Lung microvascular endothelial cell (primary cell): ENCODE measurements around the gene CRHR1. TPM values are rescaled to one million over a fixed set of nuclear protein-coding genes. Genes with fewer than 3 reads are reported as not detected.
"Not testable (repeated sequence)": the region's sequence is repeated elsewhere in the genome, so short reads cannot be mapped to it uniquely, and the experiment has no call there.

Experiments
- DNase-seq, 2 donors: peaks; one replicate each; pipeline versions ENCODE4 v3.0.0 to v3.0.0-alpha.2; 2010; ENCODE audit warnings: low read depth in 2 of 2
- total RNA-seq: library from RNA; depleted of rRNA; stranded (reverse); fragments of >200 nt; gene quantifications from 2 replicates; pipeline ENCODE4 v1.2.1, GENCODE V29; 2014

The CRHR1 gene
- total RNA-seq, 1 donor from 2014 or later = not detected

DNA sequence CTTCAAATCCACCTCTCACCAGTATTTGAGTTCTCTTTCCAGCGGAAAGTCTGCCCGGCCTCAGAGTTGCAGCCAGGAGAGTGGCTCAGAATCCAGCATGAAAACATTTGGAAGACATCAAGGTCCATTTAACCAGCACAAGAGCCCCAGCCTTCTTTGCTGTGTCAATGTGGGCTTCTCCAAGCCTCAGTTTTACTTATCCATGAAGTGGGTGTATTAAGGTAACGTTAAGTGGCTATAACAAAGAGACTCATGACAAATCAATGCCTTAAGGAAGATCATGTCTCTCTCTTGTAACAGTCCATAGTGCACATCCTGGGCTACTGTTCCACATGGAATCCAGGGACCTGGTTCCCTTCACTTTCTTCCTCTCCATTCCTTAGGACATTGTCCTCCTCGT, 59.6 kb downstream of the CRHR1 start:
- DNase-seq = no peak

DNA sequence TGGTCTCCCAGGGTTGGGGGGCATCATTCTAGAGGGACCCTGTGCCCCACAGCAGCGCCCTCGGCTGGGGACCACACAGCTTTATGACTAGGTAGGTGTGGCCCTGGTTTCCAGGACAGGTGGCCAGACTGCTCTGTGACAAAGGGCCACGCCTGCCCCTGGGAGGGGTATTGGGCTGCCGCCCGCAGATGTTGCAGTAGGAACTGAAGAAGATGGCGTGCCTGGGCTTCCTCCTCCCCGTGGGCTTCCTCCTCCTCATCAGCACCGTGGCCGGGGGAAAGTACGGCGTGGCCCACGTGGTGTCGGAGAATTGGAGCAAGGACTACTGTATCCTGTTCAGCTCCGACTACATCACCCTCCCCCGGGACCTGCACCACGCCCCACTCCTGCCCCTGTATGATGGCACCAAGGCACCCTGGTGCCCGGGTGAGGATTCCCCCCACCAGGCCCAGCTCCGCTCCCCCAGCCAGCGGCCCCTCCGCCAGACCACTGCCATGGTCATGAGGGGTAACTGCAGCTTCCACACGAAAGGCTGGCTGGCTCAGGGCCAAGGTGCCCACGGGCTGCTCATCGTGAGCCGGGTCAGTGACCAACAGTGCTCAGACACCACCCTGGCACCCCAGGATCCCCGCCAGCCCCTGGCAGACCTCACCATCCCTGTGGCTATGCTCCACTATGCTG, 60.7 kb downstream of the CRHR1 start, which contains the start of gene SPPL2C:
TSS of gene SPPL2C (plus strand) at position 187 of the 681 bp plus-strand sequence. CDS start at position 213, 26 bp downstream.
- DNase-seq = no peak

DNA sequence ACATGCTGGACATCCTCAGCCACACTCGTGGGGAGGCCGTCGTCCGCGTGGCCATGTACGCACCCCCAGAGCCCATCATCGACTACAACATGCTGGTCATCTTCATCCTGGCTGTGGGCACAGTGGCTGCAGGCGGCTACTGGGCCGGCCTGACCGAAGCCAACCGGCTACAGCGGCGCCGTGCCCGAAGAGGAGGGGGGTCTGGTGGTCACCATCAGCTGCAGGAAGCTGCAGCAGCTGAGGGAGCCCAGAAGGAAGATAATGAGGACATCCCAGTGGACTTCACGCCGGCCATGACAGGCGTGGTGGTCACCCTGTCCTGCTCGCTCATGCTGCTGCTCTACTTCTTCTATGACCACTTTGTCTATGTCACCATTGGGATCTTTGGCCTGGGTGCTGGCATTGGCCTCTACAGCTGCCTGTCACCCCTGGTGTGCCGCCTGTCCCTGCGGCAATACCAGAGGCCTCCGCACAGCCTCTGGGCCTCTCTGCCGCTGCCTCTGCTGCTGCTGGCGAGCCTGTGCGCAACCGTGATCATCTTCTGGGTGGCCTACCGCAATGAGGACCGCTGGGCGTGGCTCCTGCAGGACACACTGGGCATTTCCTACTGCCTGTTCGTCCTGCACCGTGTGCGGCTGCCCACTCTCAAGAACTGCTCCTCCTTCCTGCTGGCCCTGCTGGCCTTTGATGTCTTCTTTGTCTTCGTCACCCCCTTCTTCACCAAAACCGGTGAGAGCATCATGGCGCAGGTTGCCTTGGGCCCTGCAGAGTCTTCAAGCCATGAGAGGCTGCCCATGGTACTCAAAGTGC, 61.5 kb downstream of the CRHR1 start:
- DNase-seq = no peak

DNA sequence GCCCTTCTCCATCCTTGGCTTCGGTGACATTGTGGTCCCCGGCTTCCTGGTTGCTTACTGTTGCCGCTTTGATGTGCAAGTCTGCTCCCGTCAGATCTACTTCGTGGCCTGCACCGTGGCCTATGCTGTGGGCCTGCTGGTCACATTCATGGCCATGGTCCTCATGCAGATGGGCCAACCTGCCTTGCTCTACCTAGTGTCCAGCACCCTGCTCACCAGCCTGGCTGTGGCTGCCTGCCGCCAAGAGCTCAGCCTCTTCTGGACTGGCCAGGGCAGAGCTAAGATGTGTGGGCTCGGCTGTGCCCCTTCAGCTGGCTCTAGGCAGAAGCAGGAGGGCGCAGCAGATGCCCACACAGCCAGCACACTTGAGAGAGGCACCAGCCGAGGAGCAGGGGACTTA, 62.1 kb downstream of the CRHR1 start:
- DNase-seq = no peak

DNA sequence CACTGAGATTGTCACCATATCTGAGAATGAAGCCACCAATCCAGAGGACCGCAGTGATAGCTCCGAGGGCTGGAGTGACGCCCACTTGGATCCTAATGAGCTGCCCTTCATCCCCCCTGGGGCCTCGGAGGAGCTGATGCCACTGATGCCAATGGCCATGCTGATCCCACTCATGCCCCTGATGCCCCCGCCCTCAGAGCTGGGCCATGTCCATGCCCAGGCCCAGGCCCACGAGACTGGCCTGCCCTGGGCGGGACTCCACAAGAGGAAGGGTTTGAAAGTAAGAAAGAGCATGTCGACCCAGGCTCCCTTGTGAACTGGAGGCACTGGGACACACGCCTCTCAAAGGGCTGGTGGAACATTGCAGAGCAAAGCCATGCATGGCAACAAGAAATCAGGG, 62.5 kb downstream of the CRHR1 start:
- no peak for DNase-seq

DNA sequence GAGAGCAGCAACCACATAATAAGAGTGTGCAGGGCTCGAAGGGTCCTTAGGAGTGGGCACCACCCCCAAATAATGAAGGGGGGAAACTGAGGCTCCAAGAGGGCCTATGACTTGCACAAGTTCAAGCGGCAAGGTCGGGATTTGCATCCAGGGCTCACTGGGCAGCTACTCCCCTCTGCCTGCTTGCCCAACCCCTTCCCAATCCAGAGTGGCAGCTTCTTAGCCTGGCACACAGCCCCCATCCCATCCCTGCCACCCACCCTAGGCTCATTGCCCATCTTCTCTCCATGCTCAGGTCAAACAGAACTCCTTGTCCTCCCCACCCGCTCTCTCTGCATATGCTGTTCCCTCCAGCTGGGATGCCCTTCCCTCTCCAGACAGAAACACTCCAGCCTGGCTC, 63.0 kb downstream of the CRHR1 start:
- no peak for DNase-seq

DNA sequence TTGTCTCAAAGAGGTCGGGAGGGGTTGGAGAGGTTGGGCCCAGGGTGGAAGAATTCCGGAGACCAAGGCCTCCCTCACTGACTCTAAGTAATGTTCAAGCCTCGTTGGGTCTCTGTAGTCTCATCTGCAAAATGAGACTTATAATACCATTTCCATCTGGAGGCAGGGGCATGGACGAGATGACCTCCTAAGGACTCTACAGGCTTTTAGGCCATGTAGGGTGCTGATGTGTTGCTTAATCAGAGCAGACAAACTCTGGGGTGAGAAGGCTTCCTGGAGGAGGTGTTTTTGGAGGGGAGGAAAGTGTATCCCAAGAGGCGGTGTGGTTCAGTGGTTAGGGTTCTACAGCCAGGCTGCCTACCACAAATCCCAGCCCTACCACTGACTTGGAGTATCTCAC, 63.6 kb downstream of the CRHR1 start:
- no peak for DNase-seq

DNA sequence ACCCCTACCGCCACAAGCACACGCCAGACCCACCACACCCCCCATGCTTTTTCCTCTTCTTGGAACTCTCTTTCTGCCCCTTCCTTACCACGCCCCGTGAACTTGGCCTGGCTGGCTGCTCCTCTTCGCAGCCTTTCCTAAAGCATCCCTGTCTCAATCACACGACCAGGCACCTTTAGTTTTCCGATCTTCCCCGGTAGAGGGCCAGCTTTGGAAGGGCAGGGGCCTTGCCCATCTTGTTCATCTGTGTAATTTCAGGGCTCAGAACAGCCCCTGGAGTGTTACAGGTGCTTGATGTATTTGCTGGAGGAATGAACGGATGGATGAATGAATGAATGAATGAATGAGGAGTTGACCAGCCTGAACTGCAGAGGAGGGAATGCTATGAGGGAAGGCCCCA, 64.3 kb downstream of the CRHR1 start:
- DNase-seq = no peak

DNA sequence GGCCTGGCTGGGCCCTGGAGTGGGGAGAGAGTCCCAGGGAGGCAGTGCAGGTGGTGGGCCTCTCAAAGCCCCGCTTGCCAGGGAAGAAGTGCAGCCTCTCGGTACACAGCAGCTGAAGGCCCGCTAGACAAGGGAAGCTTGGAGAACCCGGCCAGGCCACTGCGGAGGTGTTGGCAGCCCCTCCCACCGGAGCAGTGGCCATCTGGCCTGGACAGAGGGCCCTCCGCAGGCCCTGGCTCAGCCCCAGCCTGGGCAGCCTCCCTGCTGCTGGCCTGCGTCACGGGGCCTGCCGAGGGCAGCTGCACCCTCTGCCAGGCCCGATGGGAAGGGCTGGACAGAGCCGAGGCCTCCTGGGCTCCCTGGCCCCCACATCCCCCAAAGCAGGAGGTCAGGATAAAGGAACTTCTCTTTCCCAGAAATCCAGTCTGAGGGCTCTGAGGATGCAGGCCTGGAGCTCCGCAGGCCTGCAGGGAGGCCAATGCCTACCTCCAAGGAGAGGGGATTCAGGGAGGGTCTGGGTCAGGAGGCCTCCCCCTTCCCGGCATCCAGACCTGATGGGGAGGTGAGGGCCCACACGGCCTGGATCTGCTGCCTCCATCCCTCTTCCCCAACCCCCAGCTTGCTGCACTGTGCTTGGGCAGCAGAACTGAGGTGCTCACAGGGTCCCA, 64.9 kb downstream of the CRHR1 start:
- no peak for DNase-seq

DNA sequence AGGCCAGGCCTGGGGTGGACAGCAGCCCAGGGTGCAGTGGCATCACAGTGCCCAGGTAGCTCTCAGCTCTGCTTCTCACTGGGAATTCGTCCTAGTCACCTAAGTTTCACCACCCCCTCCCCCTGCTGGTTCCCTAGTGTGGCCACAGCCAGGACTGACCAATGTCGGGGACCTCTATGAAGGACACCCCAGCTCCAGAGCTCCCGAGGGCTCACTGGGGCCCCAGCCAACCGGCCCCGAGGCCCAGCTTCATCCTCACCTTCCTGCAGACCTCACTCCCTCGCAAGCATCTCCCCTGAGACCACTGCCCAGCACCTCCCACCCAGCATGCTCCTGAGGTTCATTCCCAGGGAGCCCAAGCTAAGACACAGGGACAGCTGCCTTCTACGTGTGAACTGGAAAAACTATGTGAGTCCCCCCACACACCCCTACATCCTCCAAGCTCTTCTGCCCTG, 65.4 kb downstream of the CRHR1 start:
- DNase-seq = no peak

DNA sequence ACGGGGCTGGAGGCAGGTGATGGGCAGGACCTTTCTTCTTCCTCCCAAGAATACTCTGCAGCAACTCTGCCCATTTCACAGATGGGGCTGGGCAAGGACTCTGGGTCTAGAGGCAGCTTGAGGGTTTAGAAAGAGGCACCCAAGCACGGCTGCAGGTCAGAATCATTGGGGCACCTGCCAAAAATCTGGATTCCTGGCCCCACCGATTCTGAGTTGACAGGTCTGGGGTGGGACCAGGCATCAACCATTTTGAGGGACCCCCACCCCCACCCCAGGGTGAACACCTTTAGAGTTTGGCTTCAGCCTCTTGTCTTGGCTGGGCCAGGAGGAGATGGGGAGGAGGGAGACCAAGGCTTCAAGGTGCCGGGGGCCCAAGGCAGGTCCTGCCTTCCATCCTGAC, 65.9 kb downstream of the CRHR1 start:
- no peak for DNase-seq

DNA sequence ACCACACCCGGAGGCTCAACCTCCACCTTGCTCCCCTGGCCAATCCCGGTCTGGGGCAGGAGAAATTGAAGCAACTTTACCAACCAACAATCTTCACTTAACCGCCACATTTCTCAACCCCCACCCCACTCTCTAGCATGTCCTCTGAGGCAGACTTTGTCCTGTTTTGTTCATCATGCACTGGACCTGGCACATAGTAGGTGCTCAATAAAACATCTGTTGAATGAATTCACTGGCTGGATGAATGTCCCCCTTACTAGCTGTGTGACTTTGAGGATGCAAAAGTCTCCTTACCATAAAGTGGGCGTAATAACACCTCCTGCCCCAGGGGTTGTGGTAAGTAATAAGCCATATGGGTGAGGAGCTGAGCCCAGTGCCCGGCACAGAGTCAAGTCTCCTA, 66.3 kb downstream of the CRHR1 start:
- no peak for DNase-seq

DNA sequence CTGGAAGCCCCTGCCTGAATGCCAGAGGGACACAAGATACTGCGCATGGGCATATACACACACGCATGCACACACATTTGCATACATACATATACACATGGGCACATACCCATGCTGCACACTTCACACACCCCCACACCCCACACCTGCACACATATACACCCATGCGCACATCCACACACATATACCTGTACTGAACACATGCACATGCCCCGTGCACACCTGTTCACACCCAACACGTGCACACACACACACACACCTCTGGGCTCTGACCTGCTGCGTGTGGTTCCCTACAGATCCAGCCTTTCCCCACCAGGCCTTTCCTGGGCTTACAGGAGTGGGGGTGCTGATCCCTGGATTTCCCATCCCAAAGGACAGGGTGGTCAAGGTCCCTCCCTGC, 66.9 kb downstream of the CRHR1 start:
- DNase-seq = no peak

DNA sequence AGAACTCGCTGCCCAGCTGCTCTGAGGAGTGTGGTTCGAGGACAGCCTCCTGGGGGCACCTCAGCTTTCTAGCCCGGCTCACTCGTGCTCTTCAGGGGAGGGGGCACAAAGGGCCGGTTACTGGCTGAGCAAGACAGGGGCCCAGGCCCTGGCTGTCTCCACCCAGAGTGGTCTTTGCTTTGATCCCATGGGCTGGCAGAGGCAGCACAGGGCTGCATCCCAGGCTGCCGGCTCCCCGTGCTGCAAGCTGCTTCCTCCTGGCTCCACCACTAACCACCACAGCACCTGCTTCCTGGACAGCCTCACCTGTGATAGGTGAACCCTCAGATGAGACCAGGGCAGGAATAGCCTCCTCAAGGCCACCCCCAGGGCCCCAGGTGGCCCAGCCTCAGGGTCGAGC, 67.3 kb downstream of the CRHR1 start:
- no peak for DNase-seq

DNA sequence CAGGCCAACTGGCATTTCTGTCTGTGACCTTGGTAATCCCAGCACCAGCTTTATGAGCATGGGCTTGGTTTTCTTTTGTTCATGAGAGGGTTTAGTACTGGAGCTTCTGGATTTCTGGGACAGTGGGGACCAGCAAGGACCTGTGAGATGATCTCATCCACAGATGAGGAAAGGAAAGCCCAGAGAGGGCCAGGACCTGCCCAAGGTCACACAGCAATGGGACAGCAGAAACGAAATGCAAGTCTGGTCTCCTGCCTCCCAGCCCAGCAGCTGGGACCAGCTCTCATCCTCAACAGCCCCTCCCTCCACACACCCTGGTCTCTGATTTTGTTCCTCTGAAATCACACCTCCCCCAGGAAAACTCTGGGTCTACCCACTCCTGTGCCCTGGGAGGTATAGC, 67.8 kb downstream of the CRHR1 start:
- DNase-seq = no peak

DNA sequence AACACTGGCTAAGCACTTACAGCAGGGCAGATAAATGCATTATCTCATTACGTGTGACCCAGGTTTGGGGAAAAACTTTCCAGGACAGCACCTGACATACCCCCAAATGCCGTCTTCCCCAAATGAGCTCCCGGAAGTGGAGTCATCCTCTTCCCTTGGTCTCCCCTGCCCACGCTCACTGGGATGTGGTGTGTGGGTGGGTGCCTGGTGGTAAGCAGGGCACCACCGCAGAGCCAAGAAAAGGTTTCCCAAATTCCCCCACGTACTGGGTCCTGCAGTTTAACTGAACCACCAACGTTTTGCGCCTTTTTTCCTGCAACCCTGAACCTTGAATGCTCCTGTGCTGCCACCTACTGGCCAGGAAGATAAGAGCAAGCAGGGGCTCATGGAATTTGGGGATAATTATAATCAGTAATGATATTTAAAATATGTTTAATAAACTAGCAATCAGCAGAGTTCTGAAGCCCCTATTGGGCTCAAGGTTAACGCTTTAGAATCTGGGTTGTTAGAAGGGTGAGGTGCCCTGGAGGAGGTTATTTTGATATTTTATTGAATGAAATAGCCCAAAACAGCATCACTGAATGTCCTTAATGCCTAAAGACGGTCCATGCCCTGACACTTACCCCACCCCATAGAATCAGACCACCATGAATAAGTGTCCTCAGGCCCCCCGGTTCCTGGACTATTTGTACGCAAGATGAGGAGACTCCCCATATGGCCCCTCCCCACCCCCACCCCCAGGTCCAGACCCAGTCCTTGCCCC, 68.6 kb downstream of the CRHR1 start:
- DNase-seq = peak; percentile 56 to 75

DNA sequence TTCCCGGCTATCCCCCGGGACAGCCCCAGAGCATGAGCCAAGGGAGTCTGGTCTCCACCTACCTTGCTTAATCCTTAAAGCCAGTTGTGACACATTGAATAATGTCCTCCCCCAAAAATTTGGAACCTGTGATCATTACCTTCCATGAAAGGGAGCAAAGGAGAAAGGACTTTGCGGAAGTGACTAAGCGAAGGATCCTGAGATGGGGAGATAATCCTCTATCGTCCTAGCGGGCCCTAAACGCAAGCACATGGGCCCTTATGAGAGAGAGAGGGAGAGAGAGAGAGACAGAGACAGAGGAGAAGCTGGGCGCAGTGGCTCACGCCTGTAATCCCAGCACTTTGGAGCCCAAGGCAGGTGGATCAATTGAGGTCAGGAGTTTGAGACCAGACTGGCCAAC, 70.1 kb downstream of the CRHR1 start:
- no peak for DNase-seq

DNA sequence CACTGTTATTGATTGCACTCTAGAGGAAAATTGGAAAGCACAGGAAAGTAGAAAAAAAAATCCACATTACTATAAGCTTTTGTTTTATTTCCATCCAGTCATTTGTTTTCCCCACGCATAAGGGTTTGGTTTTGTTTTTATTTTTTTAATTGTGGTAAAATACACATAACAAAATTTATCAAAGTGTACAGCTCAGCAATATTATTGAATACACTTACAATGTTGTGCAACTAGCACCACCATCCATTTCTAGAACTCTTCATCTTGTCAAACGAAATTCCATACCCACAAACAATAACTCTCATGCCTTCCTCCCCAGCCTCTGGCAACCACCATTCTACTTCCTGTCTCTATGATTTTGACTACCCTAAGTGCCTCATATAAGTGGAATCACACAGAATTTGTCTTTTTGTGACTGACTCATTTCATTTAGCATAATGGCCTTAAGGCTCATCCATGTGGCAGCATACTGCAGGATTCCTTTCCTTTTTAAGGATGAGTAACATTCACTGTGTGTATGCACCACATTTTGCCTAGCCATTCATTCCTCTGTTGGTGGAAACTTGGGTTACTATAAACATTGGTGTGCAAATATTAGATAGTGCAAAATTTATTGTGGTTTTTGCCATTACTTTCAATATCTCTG, 71.7 kb downstream of the CRHR1 start:
- no peak for DNase-seq

DNA sequence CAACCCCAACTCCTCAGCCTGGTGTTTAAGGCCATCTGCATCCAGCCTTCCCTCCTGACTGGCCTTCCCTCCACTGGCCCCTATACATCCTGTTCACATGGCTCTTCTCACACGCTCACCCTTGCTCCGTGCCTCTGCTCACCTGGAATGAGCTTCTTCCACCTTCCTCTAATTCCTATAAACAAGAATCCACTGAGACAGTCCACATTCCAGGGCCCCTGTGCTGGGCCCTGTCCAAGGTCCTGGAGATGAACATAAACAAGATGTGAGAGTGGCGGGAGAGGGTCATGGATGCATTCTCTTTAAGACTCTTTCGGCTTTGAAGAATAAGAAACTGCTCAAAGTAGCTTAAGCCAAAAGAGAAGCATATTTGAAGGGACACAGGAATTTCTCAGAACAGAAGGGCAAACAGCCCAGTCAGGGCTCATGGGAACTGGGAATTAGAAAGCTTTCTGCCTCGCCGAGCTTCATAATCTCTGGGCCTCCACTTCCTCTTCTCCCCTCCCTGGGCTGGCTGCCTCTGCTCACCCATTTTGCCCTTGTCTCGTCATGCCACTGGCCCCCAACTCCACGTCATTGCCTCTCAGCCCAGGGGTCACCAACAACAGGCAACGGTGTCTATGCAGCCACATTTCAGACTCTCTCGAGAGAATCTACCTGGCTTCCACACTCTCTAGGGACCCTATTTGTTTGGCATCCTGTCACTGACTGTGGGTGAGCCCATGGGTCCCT, 74.0 kb downstream of the CRHR1 start:
- peak; percentile 40 for DNase-seq

DNA sequence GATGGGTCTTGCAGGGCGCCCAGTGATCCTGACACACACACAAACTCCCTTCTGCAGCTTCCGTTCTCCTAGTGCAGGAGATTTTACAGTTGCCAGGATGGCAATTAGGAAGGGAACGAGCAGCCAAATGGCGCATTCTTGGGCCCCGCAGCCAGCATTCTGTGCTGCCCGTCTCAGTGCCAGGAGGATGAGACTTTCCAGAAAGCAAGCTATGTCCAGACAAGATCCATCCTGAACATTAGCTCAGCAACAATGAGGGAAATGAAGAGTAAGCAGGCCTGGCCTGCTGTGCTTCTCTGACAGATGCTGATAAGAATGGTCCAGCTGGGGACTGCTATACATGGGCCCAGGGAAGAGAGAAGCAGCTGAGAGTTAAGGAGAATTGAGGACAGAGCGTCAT, 77.0 kb downstream of the CRHR1 start:
- DNase-seq = no peak

DNA sequence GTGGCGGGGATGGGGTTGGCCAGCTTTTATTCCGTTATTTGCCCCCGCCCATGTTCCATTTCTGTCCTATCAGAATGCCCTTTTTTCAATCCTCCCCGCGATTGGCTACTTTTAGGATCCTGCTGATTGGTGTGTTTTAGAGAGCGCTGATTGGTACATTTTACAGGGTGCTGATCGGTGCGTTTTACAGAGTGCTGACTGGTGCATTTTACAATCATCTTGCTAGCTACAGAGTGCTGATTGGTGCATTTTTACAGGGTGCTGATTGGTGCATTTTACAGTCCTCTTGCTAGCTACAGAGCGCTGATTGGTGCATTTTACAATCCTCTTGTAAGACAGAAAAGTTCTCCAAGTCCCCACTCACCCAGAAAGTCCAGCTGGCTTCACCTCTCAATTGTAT, 78.0 kb downstream of the CRHR1 start:
- DNase-seq = not testable (repeated sequence)
